Activated T-helper 2 cell treated with anti-CD3 and anti-CD28 coated beads, Interferon-gamma antibody, Interleukin-2, Interleukin-4, amounts not matched to agents 10 μg/mL and 5 μg/mL and 100 μg/mL, durations not matched to agents 14 hours and 24 hours and 36 hours (primary cell): ENCODE measurements around the gene RPL22. TPM values are rescaled to one million over a fixed set of nuclear protein-coding genes. Genes with fewer than 3 reads are reported as not detected.

Experiments used
- DNase-seq: peaks from one replicate; pipeline ENCODE4 v3.0.0; 2021; ENCODE audit warnings: low spot score
- H3K27ac Mint-ChIP-seq: one replicate; pipeline ENCODE4 v1.8.0; 2021; ENCODE audit warnings: mixed read lengths
- H3K27me3 Mint-ChIP-seq: one replicate; pipeline ENCODE4 v1.8.0; 2021; ENCODE audit warnings: low read depth, mixed read lengths
- H3K36me3 Mint-ChIP-seq: one replicate; pipeline ENCODE4 v1.8.0; 2021; ENCODE audit warnings: low read depth, mixed read lengths
- H3K4me1 Mint-ChIP-seq: one replicate; pipeline ENCODE4 v1.8.0; 2021; ENCODE audit warnings: low read depth, mixed read lengths
- H3K4me3 Mint-ChIP-seq: one replicate; pipeline ENCODE4 v1.8.0; 2021; ENCODE audit warnings: low read depth, mild to moderate bottlenecking, moderate library complexity, mixed read lengths
- H3K9me3 Mint-ChIP-seq: one replicate; pipeline ENCODE4 v1.8.0; 2021; ENCODE audit warnings: mixed read lengths
- intact Hi-C: fragments of 100-400 bp; cut with micrococcal nuclease; formaldehyde crosslinking; loops from one replicate; pipeline ENCODE4 v1.15.1; 2023
- total RNA-seq: library from RNA; stranded (reverse); gene quantifications from 2 replicates; pipeline ENCODE4 v1.2.3, GENCODE V29; 2022

RPL22 gene
- total RNA-seq, 1 donor from 2014 or later: 533 TPM

- intact Hi-C loops: no loop called here
- DNase-seq: no peak
Observed at GRCh38 chr1:6163191-6163972, 36.0 kb downstream of the RPL22 start.

GRCh38 chr1:6162773-6163172 lies 36.6 kb downstream of the RPL22 start:
- Mint-ChIP-seq H3K27me3 (peaks cover 4% of the 10 kb centered on the region), H3K27ac (no peak overlapping the region), H3K9me3 (no peaks in the 10 kb centered on the region), H3K4me3 (no peak overlapping the region), H3K4me1 (peaks cover 5% of the 10 kb centered on the region), H3K36me3 (no peaks in the 10 kb centered on the region)
- intact Hi-C loops: no loop called here
- no peak for DNase-seq

More at GRCh38 chr1:6163191-6163972, 36.0 kb downstream of the RPL22 start:
- H3K9me3 Mint-ChIP-seq: no peaks in the 10 kb centered on the region
- H3K27ac Mint-ChIP-seq: no peak overlapping the region
- H3K27me3 Mint-ChIP-seq: peaks cover 3% of the 10 kb centered on the region
- H3K36me3 Mint-ChIP-seq: no peaks in the 10 kb centered on the region
- no peak overlapping the region for H3K4me3 Mint-ChIP-seq
- no peaks in the 10 kb centered on the region for H3K4me1 Mint-ChIP-seq

GRCh38 chr1:6162341-6162740 lies 37.1 kb downstream of the RPL22 start:
- peaks cover 9% of the 10 kb centered on the region for H3K4me1 Mint-ChIP-seq

GRCh38 chr1:6158181-6158580 lies 41.2 kb downstream of the RPL22 start:
- no peak for DNase-seq
- intact Hi-C loops: no loop called here
- H3K36me3 Mint-ChIP-seq: no peaks in the 10 kb centered on the region
- no peak overlapping the region for H3K4me3 Mint-ChIP-seq
- H3K4me1 Mint-ChIP-seq: peaks cover 12% of the 10 kb centered on the region
- H3K9me3 Mint-ChIP-seq: no peaks in the 10 kb centered on the region
- H3K27me3 Mint-ChIP-seq: peaks cover 6% of the 10 kb centered on the region
- peak overlapping the region; percentile 12 for H3K27ac Mint-ChIP-seq

More at GRCh38 chr1:6162341-6162740, 37.1 kb downstream of the RPL22 start:
- Mint-ChIP-seq H3K27me3 (peaks cover 6% of the 10 kb centered on the region), H3K27ac (no peak overlapping the region), H3K4me3 (no peak overlapping the region), H3K36me3 (no peaks in the 10 kb centered on the region), H3K9me3 (no peaks in the 10 kb centered on the region)
- intact Hi-C loops: no loop called here
- DNase-seq: no peak

- peak overlapping the region; percentile 12 for H3K27ac Mint-ChIP-seq
- H3K27me3 Mint-ChIP-seq: peaks cover 6% of the 10 kb centered on the region
- no peak overlapping the region for H3K4me3 Mint-ChIP-seq
- no peak for DNase-seq
- H3K36me3 Mint-ChIP-seq: no peaks in the 10 kb centered on the region
- peaks cover 12% of the 10 kb centered on the region for H3K4me1 Mint-ChIP-seq
- H3K9me3 Mint-ChIP-seq: no peaks in the 10 kb centered on the region
- intact Hi-C loops: no loop called here
Observed at GRCh38 chr1:6157528-6158174, 41.7 kb downstream of the RPL22 start.

GRCh38 chr1:6157132-6157527 lies 42.3 kb downstream of the RPL22 start:
- DNase-seq: no peak
- H3K36me3 Mint-ChIP-seq: no peaks in the 10 kb centered on the region
- no peak overlapping the region for H3K4me3 Mint-ChIP-seq
- H3K27ac Mint-ChIP-seq: no peak overlapping the region
- H3K27me3 Mint-ChIP-seq: peaks cover 6% of the 10 kb centered on the region
- H3K4me1 Mint-ChIP-seq: peaks cover 12% of the 10 kb centered on the region
- intact Hi-C loops: no loop called here
- H3K9me3 Mint-ChIP-seq: no peaks in the 10 kb centered on the region

DNA sequence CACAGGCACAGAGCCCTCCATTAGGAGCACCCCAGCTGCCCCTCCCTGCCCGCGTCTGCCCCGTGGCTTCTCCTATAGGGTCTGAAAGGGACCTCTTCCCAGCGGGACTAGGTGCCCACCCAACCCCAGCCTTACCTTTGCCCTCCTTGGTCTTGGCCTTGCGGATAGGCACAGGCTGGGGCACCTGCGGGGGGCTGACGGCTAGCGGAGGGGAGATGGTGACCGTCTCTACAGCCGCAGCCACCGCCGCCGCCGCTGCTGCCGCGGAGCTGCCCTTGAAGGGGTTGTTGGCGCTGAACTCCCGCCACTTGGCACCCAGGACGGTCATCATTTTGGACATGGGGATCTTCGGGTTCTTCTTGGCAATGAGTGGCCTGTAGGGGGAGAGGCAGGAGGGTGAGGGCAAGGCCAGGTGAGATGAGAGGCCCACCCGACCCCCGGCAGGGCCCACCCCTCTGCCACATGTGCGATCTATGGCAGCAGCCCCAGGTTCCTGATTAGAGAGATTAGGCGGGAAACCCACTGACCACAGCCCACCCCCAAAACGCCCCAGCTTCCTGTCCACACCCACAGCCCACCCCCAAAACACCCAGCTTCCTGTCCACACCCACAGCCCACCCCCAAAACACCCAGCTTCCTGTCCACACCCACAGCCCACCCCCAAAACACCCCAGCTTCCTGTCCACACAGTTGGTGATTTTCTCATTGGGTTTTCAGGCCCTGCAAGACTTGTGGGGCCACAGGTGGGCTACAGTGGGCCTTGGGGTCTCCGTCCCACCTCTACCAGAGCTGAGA lies 44.7 kb downstream of the RPL22 start:
- Mint-ChIP-seq H3K27ac (no peak overlapping the region), H3K9me3 (no peaks in the 10 kb centered on the region), H3K4me3 (no peak overlapping the region), H3K4me1 (peaks cover 12% of the 10 kb centered on the region), H3K36me3 (no peaks in the 10 kb centered on the region), H3K27me3 (peaks cover 4% of the 10 kb centered on the region)
- intact Hi-C loops: no loop called here
- no peak for DNase-seq

GRCh38 chr1:6152882-6153281 lies 46.5 kb downstream of the RPL22 start:
- Mint-ChIP-seq H3K4me3 (no peak overlapping the region), H3K4me1 (peaks cover 12% of the 10 kb centered on the region), H3K36me3 (no peaks in the 10 kb centered on the region), H3K27ac (no peak overlapping the region), H3K27me3 (peaks cover 4% of the 10 kb centered on the region), H3K9me3 (no peaks in the 10 kb centered on the region)
- intact Hi-C loops: no loop called here
- no peak for DNase-seq

DNA sequence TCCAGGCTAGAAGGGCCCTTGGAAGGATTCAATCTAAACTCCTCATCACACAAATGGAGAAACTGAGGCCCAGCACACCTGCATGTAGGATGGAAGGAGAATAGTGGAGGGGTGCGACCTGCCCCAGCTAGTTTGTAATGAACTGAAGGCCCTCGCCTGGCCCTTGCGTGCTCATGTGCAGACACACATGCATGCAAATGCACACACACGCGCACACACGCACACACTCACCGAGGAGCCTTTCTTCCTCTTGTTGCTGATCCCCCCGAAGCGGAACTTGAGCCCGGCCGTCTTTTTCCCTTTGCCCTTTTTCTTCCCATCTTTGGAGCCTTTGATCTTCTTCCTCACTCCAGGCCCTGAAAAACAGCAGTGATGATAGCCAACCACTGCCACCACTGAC lies 47.2 kb downstream of the RPL22 start:
- intact Hi-C loops: no loop called here
- Mint-ChIP-seq H3K9me3 (no peaks in the 10 kb centered on the region), H3K36me3 (no peaks in the 10 kb centered on the region), H3K27ac (no peak overlapping the region), H3K4me1 (peaks cover 5% of the 10 kb centered on the region), H3K4me3 (no peak overlapping the region), H3K27me3 (peaks cover 2% of the 10 kb centered on the region)
- DNase-seq: no peak

GRCh38 chr1:6151291-6151822 lies 48.0 kb downstream of the RPL22 start:
- no peak overlapping the region for H3K27ac Mint-ChIP-seq
- H3K27me3 Mint-ChIP-seq: peaks cover 2% of the 10 kb centered on the region
- no peak overlapping the region for H3K4me3 Mint-ChIP-seq

GRCh38 chr1:6150006-6150938 lies 49.1 kb downstream of the RPL22 start:
- Mint-ChIP-seq H3K36me3 (no peaks in the 10 kb centered on the region), H3K9me3 (no peaks in the 10 kb centered on the region)

More at GRCh38 chr1:6151291-6151822, 48.0 kb downstream of the RPL22 start:
- Mint-ChIP-seq H3K9me3 (no peaks in the 10 kb centered on the region), H3K4me1 (peaks cover 3% of the 10 kb centered on the region), H3K36me3 (no peaks in the 10 kb centered on the region)
- no peak for DNase-seq
- intact Hi-C loops: no loop called here

DNA sequence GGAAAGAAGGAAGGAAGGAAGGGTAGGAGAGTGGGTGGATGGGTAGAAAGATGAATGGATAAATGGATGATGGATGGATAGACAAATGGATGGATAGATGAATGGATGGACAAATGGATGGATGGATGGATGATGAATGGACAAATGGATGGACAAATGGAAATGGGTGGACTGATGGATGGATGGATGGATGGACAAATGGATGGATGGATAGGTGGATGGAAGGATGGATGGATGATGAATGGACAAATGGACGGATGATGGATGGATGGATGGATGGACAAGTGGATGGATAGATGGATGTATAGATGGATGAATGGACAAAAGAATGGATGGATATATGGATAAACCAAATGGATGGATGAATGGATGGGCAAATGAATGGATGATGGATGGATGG lies 49.8 kb downstream of the RPL22 start:
- H3K27ac Mint-ChIP-seq: no peak overlapping the region
- H3K4me3 Mint-ChIP-seq: no peak overlapping the region
- no peak for DNase-seq
- H3K9me3 Mint-ChIP-seq: no peaks in the 10 kb centered on the region
- H3K36me3 Mint-ChIP-seq: no peaks in the 10 kb centered on the region
- intact Hi-C loops: loop anchor here (5.0 kb wide), 1 partner anchor 48 kb away; the partner anchor contains the start of gene RPL22
- peaks cover 2% of the 10 kb centered on the region for H3K27me3 Mint-ChIP-seq
- peaks cover 3% of the 10 kb centered on the region for H3K4me1 Mint-ChIP-seq

More at GRCh38 chr1:6150006-6150938, 49.1 kb downstream of the RPL22 start:
- Mint-ChIP-seq H3K4me1 (peaks cover 3% of the 10 kb centered on the region), H3K27me3 (peaks cover 2% of the 10 kb centered on the region), H3K27ac (no peak overlapping the region), H3K4me3 (no peak overlapping the region)
- intact Hi-C loops: no loop called here
- DNase-seq: no peak
